Epithelial cell of prostate (primary cell): ENCODE measurements around the gene TMEM100.

Experiments used
- DNase-seq: peaks from one replicate; pipeline ENCODE4 v3.0.0-alpha.2; 2011; ENCODE audit warnings: low read depth, low spot score
- H3K27ac ChIP-seq: fragments of 450-650 bp; 2 replicates; pipeline ENCODE4 v1.5.1; 2017; ENCODE audit warnings: mild to moderate bottlenecking

TMEM100 gene

GRCh38 chr17:55746466-55746865 is 23.8 kb upstream of the TMEM100 start:
- DNase-seq, result no peak
- H3K27ac ChIP-seq, result no peak overlapping the region

- no peak overlapping the region for H3K27ac ChIP-seq
- no peak for DNase-seq
Measured at GRCh38 chr17:55745258-55745657, 22.6 kb upstream of the TMEM100 start.

- H3K27ac ChIP-seq, result peak overlapping the region; percentile 63
- peak; percentile 66 for DNase-seq
Measured at GRCh38 chr17:55743103-55743679, 20.5 kb upstream of the TMEM100 start.

- H3K27ac ChIP-seq, result peak overlapping the region; percentile 63
Measured at GRCh38 chr17:55742272-55743102, 19.8 kb upstream of the TMEM100 start.

GRCh38 chr17:55741356-55741700 is 18.7 kb upstream of the TMEM100 start:
- DNase-seq, result no peak
- no peak overlapping the region for H3K27ac ChIP-seq

More at GRCh38 chr17:55742272-55743102, 19.8 kb upstream of the TMEM100 start:
- no peak for DNase-seq

GRCh38 chr17:55740511-55741355 is 18.1 kb upstream of the TMEM100 start:
- no peak overlapping the region for H3K27ac ChIP-seq
- DNase-seq, result no peak

GRCh38 chr17:55737976-55738501 is 15.4 kb upstream of the TMEM100 start:
- DNase-seq, result no peak
- H3K27ac ChIP-seq, result no peak overlapping the region

GRCh38 chr17:55735731-55736405 is 13.2 kb upstream of the TMEM100 start:
- DNase-seq, result no peak
- H3K27ac ChIP-seq, result no peak overlapping the region

GRCh38 chr17:55734128-55734781 is 11.6 kb upstream of the TMEM100 start:
- no peak for DNase-seq
- H3K27ac ChIP-seq, result no peak overlapping the region

GRCh38 chr17:55731586-55732250 is 9.1 kb upstream of the TMEM100 start:
- no peak for DNase-seq
- no peak overlapping the region for H3K27ac ChIP-seq

GRCh38 chr17:55730808-55731207 is 8.1 kb upstream of the TMEM100 start:
- H3K27ac ChIP-seq, result no peak overlapping the region
- DNase-seq, result no peak

- H3K27ac ChIP-seq, result no peak overlapping the region
- DNase-seq, result no peak
Measured at GRCh38 chr17:55730380-55730779, 7.7 kb upstream of the TMEM100 start.

GRCh38 chr17:55729484-55729883 is 6.8 kb upstream of the TMEM100 start:
- H3K27ac ChIP-seq, result no peak overlapping the region
- DNase-seq, result no peak

GRCh38 chr17:55728833-55729232 is 6.2 kb upstream of the TMEM100 start:
- DNase-seq, result no peak
- H3K27ac ChIP-seq, result no peak overlapping the region

GRCh38 chr17:55728361-55728760 is 5.7 kb upstream of the TMEM100 start:
- DNase-seq, result no peak
- H3K27ac ChIP-seq, result peak overlapping the region; percentile 44

- peak overlapping the region; percentile 44 for H3K27ac ChIP-seq
- no peak for DNase-seq
Measured at GRCh38 chr17:55727920-55728319, 5.3 kb upstream of the TMEM100 start.

- no peak for DNase-seq
- H3K27ac ChIP-seq, result peak overlapping the region; percentile 44
Measured at GRCh38 chr17:55727275-55727674, 4.6 kb upstream of the TMEM100 start.

GRCh38 chr17:55726440-55726839 is 3.8 kb upstream of the TMEM100 start:
- no peak for DNase-seq
- H3K27ac ChIP-seq, result no peak overlapping the region

- DNase-seq, result no peak
- no peak overlapping the region for H3K27ac ChIP-seq
Measured at GRCh38 chr17:55723488-55723848, 804 bp upstream of the TMEM100 start.
